ENCODE data around the gene RAP1GDS1.

The RAP1GDS1 gene

DNA sequence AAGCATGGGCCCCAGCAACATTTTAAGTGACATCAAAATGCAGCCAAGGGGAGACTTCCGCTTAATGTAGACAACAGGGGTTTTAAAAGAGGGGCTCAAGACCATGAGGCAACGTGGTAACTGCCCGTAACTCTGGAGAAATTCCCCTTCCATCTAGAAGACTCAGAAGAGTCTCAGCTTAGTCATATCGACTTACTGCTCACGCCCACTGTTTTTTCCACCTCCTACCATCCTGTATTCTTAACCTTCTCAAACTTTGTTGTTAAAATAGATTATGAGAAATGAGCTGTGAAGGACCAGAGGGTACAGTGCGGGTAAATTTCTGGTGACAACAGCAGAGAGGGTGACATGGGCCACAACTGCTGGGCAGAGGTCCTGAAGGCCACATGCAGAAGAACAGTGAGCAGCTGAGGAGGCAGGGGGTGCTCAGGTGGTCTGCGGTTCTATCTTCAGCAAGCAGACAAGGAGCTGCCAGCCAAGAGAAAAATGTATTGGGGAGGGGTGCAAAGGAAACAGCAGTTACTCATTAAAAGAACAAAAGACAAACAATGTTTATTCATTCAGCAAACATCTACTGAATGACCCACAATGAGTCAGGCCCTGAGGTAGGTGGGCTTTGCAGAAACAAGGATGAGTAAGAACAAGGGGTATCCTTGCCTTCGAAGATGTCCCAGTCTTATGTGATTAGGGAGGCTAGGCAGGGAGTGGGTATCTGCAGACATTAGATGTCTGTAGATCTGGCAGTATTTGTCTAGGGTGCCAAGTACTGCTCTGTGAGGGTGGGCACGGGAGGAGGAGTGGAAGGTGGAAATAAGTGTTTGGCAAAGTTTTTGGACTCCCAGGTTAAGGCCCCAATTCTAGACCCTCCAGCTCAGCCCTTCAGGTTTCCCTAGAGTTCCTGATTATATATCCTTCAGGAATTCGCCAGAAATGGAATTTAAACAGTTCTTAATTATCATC, 221.9 kb downstream of the RAP1GDS1 start:
- no peak for DNase-seq (ENCODE audit: low read depth, low spot score)
- TF ChIP-seq, protein P1, sequence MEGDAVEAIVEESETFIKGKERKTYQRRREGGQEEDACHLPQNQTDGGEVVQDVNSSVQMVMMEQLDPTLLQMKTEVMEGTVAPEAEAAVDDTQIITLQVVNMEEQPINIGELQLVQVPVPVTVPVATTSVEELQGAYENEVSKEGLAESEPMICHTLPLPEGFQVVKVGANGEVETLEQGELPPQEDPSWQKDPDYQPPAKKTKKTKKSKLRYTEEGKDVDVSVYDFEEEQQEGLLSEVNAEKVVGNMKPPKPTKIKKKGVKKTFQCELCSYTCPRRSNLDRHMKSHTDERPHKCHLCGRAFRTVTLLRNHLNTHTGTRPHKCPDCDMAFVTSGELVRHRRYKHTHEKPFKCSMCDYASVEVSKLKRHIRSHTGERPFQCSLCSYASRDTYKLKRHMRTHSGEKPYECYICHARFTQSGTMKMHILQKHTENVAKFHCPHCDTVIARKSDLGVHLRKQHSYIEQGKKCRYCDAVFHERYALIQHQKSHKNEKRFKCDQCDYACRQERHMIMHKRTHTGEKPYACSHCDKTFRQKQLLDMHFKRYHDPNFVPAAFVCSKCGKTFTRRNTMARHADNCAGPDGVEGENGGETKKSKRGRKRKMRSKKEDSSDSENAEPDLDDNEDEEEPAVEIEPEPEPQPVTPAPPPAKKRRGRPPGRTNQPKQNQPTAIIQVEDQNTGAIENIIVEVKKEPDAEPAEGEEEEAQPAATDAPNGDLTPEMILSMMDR (IDR thresholded peaks at IDR 0.05; ENCODE audit: insufficient read depth, low read length, missing control alignments) = no peak
- ChIA-PET CTCF (interaction anchor here (2.0 to 5.5 kb wide), 2 partner anchors 12 to 15 kb away, joined by 8 to 33 read pairs; no protein-coding TSS in a partner anchor), POLR2A (interaction anchor here (1.5 kb wide), 1 partner anchor 9 kb away, joined by 3 read pairs; no protein-coding TSS in a partner anchor)
- H3K4me3 ChIP-seq (ENCODE audit: low read depth, low read length) = no peak overlapping the region

DNA sequence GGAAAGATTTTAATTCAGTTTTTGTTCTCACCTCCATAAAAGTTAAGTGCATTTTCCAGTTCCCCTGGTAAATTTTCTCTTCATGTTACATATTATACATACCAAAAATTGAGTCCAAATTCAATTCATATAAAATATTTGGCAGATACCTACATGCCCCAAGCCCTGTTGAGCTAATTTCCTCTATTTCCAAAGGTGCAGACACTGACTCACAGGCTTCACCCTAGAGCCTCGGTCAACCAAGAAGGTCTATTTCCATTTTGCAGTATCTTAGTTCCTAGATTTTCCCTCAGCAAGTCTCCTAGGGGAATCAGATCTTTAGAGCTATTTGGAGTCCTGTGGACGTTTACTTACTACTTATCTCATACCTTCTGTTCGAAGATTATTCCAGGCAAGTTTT, 222.8 kb downstream of the RAP1GDS1 start:
- no peak for DNase-seq (ENCODE audit: low read depth, low spot score)
- TF ChIP-seq, protein P1 (IDR thresholded peaks at IDR 0.05; ENCODE audit: insufficient read depth, low read length, missing control alignments) = no peak
- H3K4me3 ChIP-seq (ENCODE audit: low read depth, low read length) = no peak overlapping the region
- CTCF ChIA-PET = interaction anchor here (5.5 kb wide), 1 partner anchor 16 kb away, joined by 33 read pairs; no protein-coding TSS in a partner anchor
- POLR2A ChIA-PET = no interaction called here

DNA sequence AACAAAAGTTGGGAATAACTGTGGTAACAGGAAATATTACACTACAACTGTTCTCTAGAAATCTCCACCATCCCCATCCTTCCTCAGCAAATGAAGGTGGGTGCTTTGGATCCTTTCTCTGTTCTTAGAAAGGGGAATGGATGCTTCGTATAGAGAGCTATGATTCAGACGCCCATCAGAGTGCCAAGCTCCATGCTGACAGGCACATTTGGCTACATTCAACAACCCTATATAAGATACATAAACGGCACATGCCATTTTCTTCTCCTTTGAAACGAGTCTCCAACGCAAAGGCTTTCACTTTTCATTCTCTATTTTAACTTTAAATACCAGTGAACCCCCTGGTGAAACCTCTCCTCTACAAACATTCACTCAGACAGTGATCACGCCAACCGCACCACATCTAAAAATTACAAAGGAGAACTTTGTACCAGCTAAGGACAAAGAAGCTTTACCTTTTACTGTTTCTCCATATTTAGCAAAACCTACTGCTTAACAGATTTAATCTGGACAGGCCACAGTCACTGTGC, 224.7 kb downstream of the RAP1GDS1 start:
- no peak for DNase-seq (ENCODE audit: low read depth, low spot score)
- CTCF ChIA-PET = interaction anchor here (5.5 kb wide), 1 partner anchor 18 kb away, joined by 33 read pairs; no protein-coding TSS in a partner anchor
- no peak overlapping the region for H3K4me3 ChIP-seq (ENCODE audit: low read depth, low read length)
- POLR2A ChIA-PET = no interaction called here
- TF ChIP-seq, protein P1 (IDR thresholded peaks at IDR 0.05; ENCODE audit: insufficient read depth, low read length, missing control alignments) = no peak

DNA sequence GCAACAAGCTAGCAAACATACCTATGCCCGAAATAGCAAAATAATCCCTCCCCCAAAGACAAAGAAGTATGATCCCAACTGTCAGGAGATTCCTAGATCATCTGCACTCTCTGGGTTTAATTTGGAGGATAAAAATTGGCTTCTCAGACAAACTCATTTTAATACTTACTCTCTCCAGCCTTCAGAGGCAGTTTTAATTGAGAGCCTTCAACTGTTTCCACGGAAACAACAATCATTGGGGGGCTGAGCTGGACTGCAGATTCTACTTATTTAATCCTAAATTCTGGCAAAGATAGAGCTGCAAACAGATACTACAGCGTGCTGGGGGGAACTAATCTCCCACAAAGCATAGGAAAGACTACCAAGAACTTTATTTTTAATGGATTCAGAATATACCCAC, 229.1 kb downstream of the RAP1GDS1 start:
- CTCF ChIA-PET = interaction anchor here (1.4 kb wide), 1 partner anchor 23 kb away, joined by 4 read pairs; no protein-coding TSS in a partner anchor
- TF ChIP-seq, protein P1 (IDR thresholded peaks at IDR 0.05; ENCODE audit: insufficient read depth, low read length, missing control alignments) = no peak
- no peak for DNase-seq (ENCODE audit: low read depth, low spot score)
- no peak overlapping the region for H3K4me3 ChIP-seq (ENCODE audit: low read depth, low read length)
- POLR2A ChIA-PET = no interaction called here

DNA sequence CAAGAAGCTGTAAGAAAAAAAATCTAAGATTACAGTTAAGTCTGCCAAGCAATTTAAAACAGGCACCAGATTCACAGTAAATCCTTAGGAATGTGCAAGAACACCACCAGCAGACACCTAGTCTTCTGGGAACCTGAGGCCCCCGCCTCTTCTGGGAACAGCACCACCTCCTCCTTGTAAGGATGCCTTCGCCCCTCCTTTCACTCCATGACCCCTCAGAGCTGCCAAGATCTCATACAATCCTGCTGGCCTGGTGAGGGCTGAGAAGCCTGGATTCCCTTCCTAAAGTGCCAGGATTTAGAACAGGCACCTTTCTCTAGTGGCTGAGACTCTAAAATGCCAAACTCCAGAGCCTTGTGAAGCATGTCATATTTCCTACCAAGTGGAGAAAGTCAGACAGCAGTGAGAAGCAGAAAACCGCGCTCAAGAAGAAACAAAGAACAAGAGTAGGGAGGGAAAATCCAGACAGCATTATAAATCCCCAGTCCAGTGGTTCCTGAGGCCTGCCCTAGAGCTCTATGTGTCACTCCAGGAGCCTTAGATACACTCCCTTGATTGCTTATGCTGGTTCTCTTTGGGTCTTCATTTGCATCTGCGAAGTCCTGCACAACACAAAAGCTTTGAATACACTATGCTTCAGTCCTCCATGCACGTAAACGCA, 230.8 kb downstream of the RAP1GDS1 start:
- ChIA-PET CTCF (interaction anchor here (0.7 to 1.5 kb wide), 2 partner anchors 25 to 564 kb away, joined by 3 to 4 read pairs; no protein-coding TSS in a partner anchor), POLR2A (interaction anchor here (0.7 kb wide), 1 partner anchor 333 kb away, joined by 3 read pairs; no protein-coding TSS in a partner anchor)
- H3K4me3 ChIP-seq (ENCODE audit: low read depth, low read length) = no peak overlapping the region
- peak; percentile 51 for DNase-seq (ENCODE audit: low read depth, low spot score)
- TF ChIP-seq, protein P1 (IDR thresholded peaks at IDR 0.05; ENCODE audit: insufficient read depth, low read length, missing control alignments) = no peak

All from AG04449 (cell line).